OCI-LY7 (cell line): Measurements from ENCODE around the gene FGF11. TPM values are rescaled to one million over a fixed set of nuclear protein-coding genes. Genes with fewer than 3 reads are reported as not detected.

Experiments
- BruUV-seq: library from RNA; stranded (reverse); fragments of 400-500 nt; replicated peaks from 2 replicates; lab custom pipeline; 2021; lab: Mats Ljungman, UMichigan
- CTCF ChIA-PET: fragments of 300-600 bp; sonication (Branson Sonifier 250); formaldehyde crosslinking; loops from one replicate; lab custom pipeline; 2022; ENCODE audit warnings: antibody characterized with exemption; ENCODE audit not compliant: unreplicated experiment; lab: Charles Lee
- POLR2A ChIA-PET: fragments of 300-600 bp; sonication (Branson Sonifier 250); formaldehyde crosslinking; loops from one replicate; lab custom pipeline; 2022; ENCODE audit warnings: antibody characterized with exemption; lab: Charles Lee
- DNase-seq: peaks from one replicate; pipeline ENCODE4 v3.0.0-alpha.2; 2015; ENCODE audit warnings: low spot score
- H2AFZ ChIP-seq: fragments of 200-600 bp; sonication (generic), shearing (Covaris generic); 2 replicates; pipeline ENCODE4 v1.6.1; 2014; ENCODE audit warnings: mild to moderate bottlenecking, antibody characterized with exemption, low read length, moderate library complexity
- H3K27ac ChIP-seq: fragments of 200-600 bp; sonication (generic); 2 replicates; pipeline ENCODE4 v1.5.1; 2014; ENCODE audit warnings: mixed run types, low read depth, mild to moderate bottlenecking, moderate library complexity, low read length, inconsistent platforms; ENCODE audit not compliant: poor library complexity, severe bottlenecking
- H3K36me3 ChIP-seq: fragments of 200-600 bp; sonication (generic); 2 replicates; pipeline ENCODE4 v1.6.1; 2014; ENCODE audit warnings: mild to moderate bottlenecking, antibody characterized with exemption, low read length, moderate library complexity, mixed read lengths; ENCODE audit not compliant: insufficient read depth
- H3K4me1 ChIP-seq: fragments of 200-600 bp; sonication (generic); 2 replicates; pipeline ENCODE4 v1.5.1; 2014; ENCODE audit warnings: mild to moderate bottlenecking, low read length; ENCODE audit not compliant: insufficient read depth, poor library complexity, severe bottlenecking
- H3K4me2 ChIP-seq: fragments of 200-600 bp; sonication (generic); 2 replicates; pipeline ENCODE4 v1.6.1; 2014; ENCODE audit warnings: mild to moderate bottlenecking, low read length
- H3K4me3 ChIP-seq: fragments of 200-600 bp; sonication (generic); 2 replicates; pipeline ENCODE4 v1.5.1; 2014; ENCODE audit warnings: mild to moderate bottlenecking, low read depth, low read length; ENCODE audit not compliant: poor library complexity, severe bottlenecking
- H3K79me2 ChIP-seq: fragments of 200-600 bp; sonication (generic); 2 replicates; pipeline ENCODE4 v1.6.1; 2016; ENCODE audit warnings: low read depth, mild to moderate bottlenecking, low read length, moderate library complexity, mixed read lengths; ENCODE audit not compliant: insufficient read depth
- H3K9me2 ChIP-seq: fragments of 200-600 bp; sonication (generic); 2 replicates; pipeline ENCODE4 v1.6.1; 2016; ENCODE audit warnings: mild to moderate bottlenecking, low read length, mixed read lengths; ENCODE audit not compliant: insufficient read depth
- H3K9me3 ChIP-seq: fragments of 200-600 bp; sonication (generic); 2 replicates; pipeline ENCODE4 v1.6.1; 2014; ENCODE audit warnings: mild to moderate bottlenecking, mixed run types, low read length, mixed read lengths
- H4K20me1 ChIP-seq: fragments of 200-600 bp; sonication (generic); 2 replicates; pipeline ENCODE4 v1.6.1; 2014; ENCODE audit warnings: mild to moderate bottlenecking, antibody characterized with exemption, low read length, moderate library complexity, mixed read lengths; ENCODE audit not compliant: insufficient read depth
- EZH2phosphoT487 ChIP-seq: fragments of 200-600 bp; sonication (generic); IDR thresholded peaks from 2 replicates; pipeline ENCODE4 v1.6.1; 2018; ENCODE audit warnings: low read depth, borderline replicate concordance, mild to moderate bottlenecking, mixed run types, antibody characterized with exemption, low read length, moderate library complexity, mixed read lengths
- intact Hi-C: fragments of 100-400 bp; cut with micrococcal nuclease; formaldehyde crosslinking; loops from one replicate; pipeline ENCODE4 v1.10.0; 2022; ENCODE audit not compliant: unreplicated experiment
- total RNA-seq, 2 experiments: library from RNA; depleted of rRNA in 1 of 2; stranded (reverse); fragments of >200 nt in 1 of 2; shearing (Covaris generic) in 1 of 2; gene quantifications; 2 replicates each; pipeline ENCODE4 v1.2.3, GENCODE V29; 2014 to 2022
- TF ChIP-seq, protein P1 (sequence below): fragments of 200-600 bp; sonication (generic); conservative IDR thresholded peaks from 2 replicates; pipeline ENCODE4 v1.5.1; 2014; ENCODE audit warnings: mild to moderate bottlenecking, antibody characterized with exemption, low read length, moderate library complexity, mixed read lengths

FGF11 gene
- total RNA-seq, 2 experiments from 2014 or later = 1.3 to 11.0 TPM

DNA sequence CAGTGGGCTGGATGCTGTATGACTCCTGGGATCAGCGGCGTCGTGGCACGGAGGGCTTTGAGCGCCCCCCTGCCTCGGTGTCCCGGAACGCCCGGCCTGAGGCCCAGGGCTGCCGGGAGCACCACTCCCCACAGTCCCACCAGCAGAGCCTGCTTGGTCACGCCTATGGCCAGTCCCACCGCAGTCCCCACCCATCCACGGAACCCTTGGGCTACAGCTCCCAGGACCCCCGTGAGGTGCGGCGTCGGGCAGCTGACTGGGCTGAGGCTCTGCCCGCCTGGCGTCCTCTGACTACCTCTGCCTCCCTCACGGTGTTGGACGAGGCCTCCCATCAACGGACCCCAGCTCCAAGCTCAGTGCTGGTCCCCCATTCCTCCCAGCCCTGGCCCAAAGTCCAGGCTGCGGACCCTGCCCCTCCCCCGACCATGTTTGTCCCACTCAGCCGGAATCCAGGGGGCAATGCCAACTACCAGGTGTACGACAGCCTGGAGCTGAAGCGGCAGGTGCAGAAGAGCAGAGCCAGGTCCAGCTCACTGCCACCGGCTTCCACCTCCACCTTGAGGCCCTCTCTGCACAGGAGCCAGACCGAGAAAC is 12.3 kb upstream of the FGF11 start:
- POLR2A ChIA-PET = interaction anchor here (0.6 kb wide), 1 partner anchor 13 kb away, joined by 5 read pairs; no protein-coding TSS in a partner anchor
- H3K36me3 ChIP-seq = no peaks in the 10 kb centered on the region
- CTCF ChIA-PET = no interaction called here

DNA sequence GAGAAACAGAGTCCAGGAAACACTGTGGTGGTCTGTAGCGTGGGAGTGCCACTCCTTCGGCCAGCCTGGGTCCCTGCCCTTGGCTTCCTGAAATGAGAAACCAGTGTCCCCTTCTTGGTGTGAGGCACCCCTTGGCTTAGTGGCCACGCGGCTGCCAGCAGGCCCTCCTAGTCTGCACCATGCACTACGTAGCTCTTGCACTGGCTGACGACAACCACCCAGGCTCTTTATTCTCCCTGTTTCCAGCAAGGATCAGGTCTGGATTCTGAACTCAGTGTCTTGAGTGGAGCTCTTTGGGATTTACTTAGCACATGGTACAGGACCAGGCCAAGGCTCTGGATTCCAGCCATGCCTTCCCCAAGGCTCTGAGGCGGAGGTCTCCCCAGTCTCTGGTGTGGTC is 11.8 kb upstream of the FGF11 start:
- no TSS peak for BruUV-seq
- no peak overlapping the region for H3K27ac ChIP-seq
- no peak overlapping the region for H3K4me3 ChIP-seq
- no peaks in the 10 kb centered on the region for H3K4me1 ChIP-seq
- ChIA-PET POLR2A (interaction anchor here (0.6 kb wide), 1 partner anchor 13 kb away, joined by 5 read pairs; no protein-coding TSS in a partner anchor), CTCF (no interaction called here)
- H2AFZ ChIP-seq = no peak overlapping the region
- H3K9me2 ChIP-seq = no peaks in the 10 kb centered on the region
- TF ChIP-seq EZH2phosphoT487 = no peak
- TF ChIP-seq, protein P1, sequence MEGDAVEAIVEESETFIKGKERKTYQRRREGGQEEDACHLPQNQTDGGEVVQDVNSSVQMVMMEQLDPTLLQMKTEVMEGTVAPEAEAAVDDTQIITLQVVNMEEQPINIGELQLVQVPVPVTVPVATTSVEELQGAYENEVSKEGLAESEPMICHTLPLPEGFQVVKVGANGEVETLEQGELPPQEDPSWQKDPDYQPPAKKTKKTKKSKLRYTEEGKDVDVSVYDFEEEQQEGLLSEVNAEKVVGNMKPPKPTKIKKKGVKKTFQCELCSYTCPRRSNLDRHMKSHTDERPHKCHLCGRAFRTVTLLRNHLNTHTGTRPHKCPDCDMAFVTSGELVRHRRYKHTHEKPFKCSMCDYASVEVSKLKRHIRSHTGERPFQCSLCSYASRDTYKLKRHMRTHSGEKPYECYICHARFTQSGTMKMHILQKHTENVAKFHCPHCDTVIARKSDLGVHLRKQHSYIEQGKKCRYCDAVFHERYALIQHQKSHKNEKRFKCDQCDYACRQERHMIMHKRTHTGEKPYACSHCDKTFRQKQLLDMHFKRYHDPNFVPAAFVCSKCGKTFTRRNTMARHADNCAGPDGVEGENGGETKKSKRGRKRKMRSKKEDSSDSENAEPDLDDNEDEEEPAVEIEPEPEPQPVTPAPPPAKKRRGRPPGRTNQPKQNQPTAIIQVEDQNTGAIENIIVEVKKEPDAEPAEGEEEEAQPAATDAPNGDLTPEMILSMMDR = no peak
- no peaks in the 10 kb centered on the region for H3K79me2 ChIP-seq
- H3K36me3 ChIP-seq = no peaks in the 10 kb centered on the region
- no peak overlapping the region for H3K4me2 ChIP-seq
- intact Hi-C loops = no loop called here
- no peaks in the 10 kb centered on the region for H3K9me3 ChIP-seq
- H4K20me1 ChIP-seq = no peaks in the 10 kb centered on the region
- no peak for DNase-seq

More for the DNA sequence above, 12.3 kb upstream of the FGF11 start:
- intact Hi-C loops = no loop called here
- H3K4me3 ChIP-seq = no peak overlapping the region
- no peaks in the 10 kb centered on the region for H3K79me2 ChIP-seq
- no peaks in the 10 kb centered on the region for H3K9me2 ChIP-seq
- TF ChIP-seq, protein P1 = no peak
- no peak for TF ChIP-seq EZH2phosphoT487
- no peaks in the 10 kb centered on the region for H4K20me1 ChIP-seq
- H3K27ac ChIP-seq = no peak overlapping the region
- H3K4me2 ChIP-seq = no peak overlapping the region
- BruUV-seq = no TSS peak
- DNase-seq = no peak
- H2AFZ ChIP-seq = no peak overlapping the region
- H3K4me1 ChIP-seq = no peaks in the 10 kb centered on the region
- no peaks in the 10 kb centered on the region for H3K9me3 ChIP-seq

DNA sequence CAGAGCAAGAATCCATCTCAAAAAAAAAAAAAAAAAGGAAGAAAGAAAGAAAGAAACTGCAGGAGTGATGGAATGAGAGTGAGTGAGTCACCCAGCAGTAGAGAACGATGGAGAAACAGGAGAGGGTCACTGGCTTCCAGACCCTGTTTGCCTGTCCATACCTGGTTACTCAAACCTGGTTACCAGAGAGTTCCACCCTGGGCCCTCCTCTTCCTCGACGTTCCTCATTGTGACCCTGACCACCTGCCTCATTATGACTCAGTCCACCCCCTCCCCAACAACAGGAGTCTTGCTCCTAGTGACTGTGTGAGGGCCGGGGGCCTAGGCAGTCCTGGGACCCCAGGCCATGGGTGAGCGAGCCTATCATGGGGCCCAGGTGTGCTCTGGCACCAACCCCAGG is 10.8 kb upstream of the FGF11 start, which contains the start of gene SPEM3:
TSS of gene SPEM3 (plus strand) at position 301 of the 400 bp plus-strand sequence. CDS start at position 347, 46 bp downstream.
- no peak for DNase-seq
- Histone ChIP-seq H2AFZ (no peak within 1 kb of the TSS), H3K79me2 (no peaks in the 10 kb centered on the region), H3K36me3 (no peaks in the 10 kb centered on the region), H3K4me3 (no peak within 1 kb of the TSS), H3K9me3 (no peaks in the 10 kb centered on the region), H3K4me1 (no peaks in the 10 kb centered on the region), H4K20me1 (no peaks in the 10 kb centered on the region), H3K9me2 (no peaks in the 10 kb centered on the region), H3K27ac (no peak within 1 kb of the TSS), H3K4me2 (no peak within 1 kb of the TSS)
- ChIA-PET POLR2A (no interaction called here), CTCF (no interaction called here)
- no TSS peak for BruUV-seq
- no peak for TF ChIP-seq EZH2phosphoT487
- TF ChIP-seq, protein P1 = no peak
- intact Hi-C loops = no loop called here
